NCI-H82 (cell line): Measurements from ENCODE around the gene HJURP.

ENCODE experiments used
- DNase-seq: peaks from one replicate; lab custom pipeline; 2025; lab: John Stamatoyannopoulos, UW

Gene HJURP

DNA sequence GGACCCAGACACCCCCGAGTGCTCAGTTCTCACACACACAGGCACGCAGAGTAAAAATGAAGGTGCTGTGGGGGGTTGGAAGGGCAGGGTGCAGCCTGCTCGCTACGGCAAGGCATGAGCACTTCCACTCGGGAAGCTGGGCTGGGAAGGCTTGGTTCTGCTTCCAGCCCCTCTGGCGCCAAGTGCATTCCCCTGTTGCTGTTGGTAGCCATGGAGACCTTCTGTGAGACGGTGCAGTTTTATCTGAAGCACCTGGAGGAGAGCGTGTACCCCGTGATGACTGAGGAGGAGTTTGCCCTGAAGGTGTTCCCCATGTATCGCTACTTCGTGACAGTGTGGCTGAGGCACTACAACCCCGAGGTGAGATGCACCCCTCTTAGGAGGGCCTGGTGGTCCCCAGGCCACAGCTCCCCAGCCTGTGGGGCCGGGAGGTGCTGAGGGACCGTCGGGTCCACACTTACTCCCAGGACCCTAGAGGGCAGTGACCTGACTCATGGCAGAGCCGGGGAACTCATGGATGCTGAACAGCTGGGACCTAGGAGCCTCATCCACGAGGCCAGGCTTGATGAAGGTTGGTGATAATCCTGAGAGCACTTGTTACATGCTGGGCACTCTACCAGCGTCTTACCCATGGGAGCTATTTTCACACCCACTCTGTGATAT lies 60.7 kb downstream of the HJURP start:
- no peak for DNase-seq

DNA sequence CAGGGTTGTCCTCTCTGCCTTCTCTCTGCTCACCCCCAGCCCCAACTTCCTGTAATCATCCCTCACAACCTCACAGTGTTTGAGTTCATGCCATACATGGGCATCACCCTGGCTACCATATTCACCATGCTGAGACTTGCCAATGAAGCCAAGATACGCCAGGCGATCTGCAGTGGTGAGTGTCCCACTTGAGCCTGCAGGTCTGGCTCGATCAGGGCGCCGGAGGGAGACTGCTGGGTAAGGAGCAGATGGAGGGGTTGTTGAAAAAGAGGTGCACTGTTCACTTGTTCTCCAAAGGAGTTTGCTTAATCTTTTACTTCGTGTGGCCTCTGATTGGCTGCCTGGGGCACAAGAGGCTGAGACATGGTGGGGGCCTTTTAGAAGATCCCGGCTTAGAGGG lies 61.6 kb downstream of the HJURP start:
- no peak for DNase-seq

GRCh38 chr2:233791883-233792329 lies 62.4 kb downstream of the HJURP start:
- no peak for DNase-seq

GRCh38 chr2:233791151-233791882 lies 63.0 kb downstream of the HJURP start:
- no peak for DNase-seq

DNA sequence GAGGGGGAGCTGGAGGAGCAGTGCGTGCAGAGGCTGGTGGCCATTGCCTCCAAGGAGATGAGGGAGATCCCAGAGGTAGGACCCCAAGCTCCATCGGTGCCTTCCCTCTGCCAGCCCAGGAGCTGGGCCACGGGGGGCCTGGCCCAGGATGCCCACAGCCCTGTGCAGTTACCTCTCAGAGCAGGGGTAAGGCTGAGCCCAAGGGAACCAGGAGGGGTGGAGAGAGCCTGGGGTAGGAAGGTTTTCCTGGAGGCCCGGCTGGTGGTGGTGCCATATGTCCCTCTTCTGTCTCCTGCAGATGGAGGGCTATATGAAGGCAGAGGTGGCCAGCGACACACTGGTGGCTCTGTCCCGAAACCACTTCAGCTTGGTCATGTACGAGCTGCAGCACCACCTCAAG lies 64.8 kb downstream of the HJURP start:
- DNase-seq, result no peak
